Lung (tissue), 12 donors: ENCODE measurements around the gene MEIS2. TPM values are rescaled to one million over a fixed set of nuclear protein-coding genes. Genes with fewer than 3 reads are reported as not detected.

Experiments used
- ATAC-seq: fragments of 200-7000 bp; cut with Tn5 transposase; one replicate; pipeline ENCODE4 v1.9.1; 2020; ENCODE audit warnings: moderate number of reproducible peaks; ENCODE audit not compliant: insufficient read depth, low FRiP score
- DNase-seq, 3 donors: peaks; one replicate each; pipeline ENCODE4 v3.0.0-alpha.2; 2013 to 2017
- H3K27ac ChIP-seq, 2 donors: one replicate each; pipeline ENCODE4 v1.5.1; 2013; ENCODE audit warnings: mild to moderate bottlenecking in 2 of 2, moderate library complexity in 2 of 2, control low read depth in 1 of 2, inconsistent platforms in 1 of 2, low read depth in 1 of 2, low read length in 1 of 2
- H3K27me3 ChIP-seq, 3 donors: one replicate each; pipeline ENCODE4 v1.5.1; 2013; ENCODE audit warnings: low read length in 2 of 3; ENCODE audit not compliant: control insufficient read depth in 3 of 3, insufficient read depth in 3 of 3
- H3K36me3 ChIP-seq, 4 donors: one replicate each; pipeline ENCODE4 v1.5.1; 2013; ENCODE audit warnings: low read length in 4 of 4, mild to moderate bottlenecking in 1 of 4, moderate library complexity in 1 of 4; ENCODE audit not compliant: control insufficient read depth in 4 of 4, insufficient read depth in 4 of 4
- H3K4me1 ChIP-seq, 5 donors: one replicate each; pipeline ENCODE4 v1.5.1; 2013; ENCODE audit warnings: low read length in 5 of 5, mild to moderate bottlenecking in 2 of 5, moderate library complexity in 1 of 5; ENCODE audit not compliant: control insufficient read depth in 5 of 5, insufficient read depth in 5 of 5
- H3K4me3 ChIP-seq: one replicate; pipeline ENCODE4 v1.5.1; 2013; ENCODE audit warnings: mild to moderate bottlenecking, control low read depth, moderate library complexity
- H3K9ac ChIP-seq, 2 donors: one replicate each; pipeline ENCODE4 v1.5.1; 2013; ENCODE audit warnings: low read length in 2 of 2, control low read depth in 1 of 2; ENCODE audit not compliant: insufficient read depth in 1 of 2
- H3K9me3 ChIP-seq, 4 donors: one replicate each; pipeline ENCODE4 v1.5.1; 2013; ENCODE audit warnings: low read length in 3 of 4, mild to moderate bottlenecking in 1 of 4, moderate library complexity in 1 of 4; ENCODE audit not compliant: control insufficient read depth in 4 of 4, insufficient read depth in 3 of 4
- WGBS, 2 donors: extraction: QIAGEN DNeasy Blood & Tissue Kit; methylation state at CpG; one replicate each; pipeline ENCODE4 v1.1.7; 2013; 5-methylcytosine and 5-hydroxymethylcytosine counted together
- polyA plus RNA-seq, 2 donors: library from polyadenylated mRNA; stranded (reverse); fragments of 200-250 nt; gene quantifications; one replicate each; pipeline ENCODE4 v1.2.1, GENCODE V29; 2013
- total RNA-seq, 2 donors: library from RNA; depleted of rRNA in 1 of 2; stranded (reverse); fragments of >200 nt in 1 of 2; gene quantifications; one replicate each; pipeline ENCODE4 v1.2.1, GENCODE V29; 2014 to 2021
- TF ChIP-seq, protein P1 (sequence below): IDR thresholded peaks from 2 replicates; pipeline ENCODE4 v1.5.1; 2012; ENCODE audit warnings: mild to moderate bottlenecking; ENCODE audit errors: control extremely low read depth, extremely low read depth
- donor health status: control.
- donor health status: control.
- donor health status: Bipolar disorder and iron deficiency.
- donor health status: healthy.
- donor health status: DM: yes; HTN: yes; CAD: no.

MEIS2 gene
- total and polyA plus RNA-seq, 4 donors: 5.6 to 47.5 (median 13.7) TPM

DNA sequence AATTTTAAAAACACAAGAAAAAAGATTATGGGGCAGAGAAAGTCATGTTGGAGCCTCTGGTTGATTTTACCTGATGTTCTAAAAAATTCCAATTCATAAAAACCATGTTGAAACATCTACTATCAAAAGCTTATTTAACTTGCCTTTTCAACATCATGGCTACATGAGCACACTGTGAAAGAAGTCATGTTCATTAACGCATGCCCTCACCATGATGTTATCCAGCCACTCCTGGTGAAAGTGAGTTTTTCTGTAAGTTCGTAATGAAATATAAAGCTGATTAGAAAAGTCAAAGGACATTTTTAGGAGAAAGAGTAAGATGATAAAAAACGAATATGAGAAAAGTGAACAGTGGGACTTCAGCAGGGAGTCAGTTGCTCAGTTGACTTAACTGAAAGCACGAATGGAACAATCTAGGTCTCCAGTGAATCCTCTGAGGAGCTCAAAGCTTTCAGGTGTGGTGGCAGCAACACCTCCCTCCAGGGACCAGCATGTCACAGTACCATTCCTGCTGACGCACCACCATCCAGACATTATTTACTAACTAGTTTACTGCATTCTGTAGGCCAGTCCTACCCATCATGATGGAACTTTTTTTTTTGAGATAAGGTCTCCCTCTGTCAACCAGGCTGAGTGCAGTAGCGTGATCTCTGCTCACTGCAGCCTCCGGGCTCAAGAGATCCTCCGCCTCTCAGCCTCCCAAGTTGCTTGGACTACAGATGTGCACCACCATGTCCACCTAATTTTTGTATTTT is 95.2 kb downstream of the MEIS2 start:
- DNase-seq: no peak
- H3K27ac ChIP-seq: no peak overlapping the region
- no peaks in the 10 kb centered on the region for H3K9me3 ChIP-seq
- peaks cover 0 to 17% (median 0%) of the 10 kb centered on the region in 5 donors for H3K4me1 ChIP-seq
- TF ChIP-seq, protein P1, sequence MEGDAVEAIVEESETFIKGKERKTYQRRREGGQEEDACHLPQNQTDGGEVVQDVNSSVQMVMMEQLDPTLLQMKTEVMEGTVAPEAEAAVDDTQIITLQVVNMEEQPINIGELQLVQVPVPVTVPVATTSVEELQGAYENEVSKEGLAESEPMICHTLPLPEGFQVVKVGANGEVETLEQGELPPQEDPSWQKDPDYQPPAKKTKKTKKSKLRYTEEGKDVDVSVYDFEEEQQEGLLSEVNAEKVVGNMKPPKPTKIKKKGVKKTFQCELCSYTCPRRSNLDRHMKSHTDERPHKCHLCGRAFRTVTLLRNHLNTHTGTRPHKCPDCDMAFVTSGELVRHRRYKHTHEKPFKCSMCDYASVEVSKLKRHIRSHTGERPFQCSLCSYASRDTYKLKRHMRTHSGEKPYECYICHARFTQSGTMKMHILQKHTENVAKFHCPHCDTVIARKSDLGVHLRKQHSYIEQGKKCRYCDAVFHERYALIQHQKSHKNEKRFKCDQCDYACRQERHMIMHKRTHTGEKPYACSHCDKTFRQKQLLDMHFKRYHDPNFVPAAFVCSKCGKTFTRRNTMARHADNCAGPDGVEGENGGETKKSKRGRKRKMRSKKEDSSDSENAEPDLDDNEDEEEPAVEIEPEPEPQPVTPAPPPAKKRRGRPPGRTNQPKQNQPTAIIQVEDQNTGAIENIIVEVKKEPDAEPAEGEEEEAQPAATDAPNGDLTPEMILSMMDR: no peak
- H3K36me3 ChIP-seq: peaks cover 0 to 11% (median 5%) of the 10 kb centered on the region in 4 donors
- no peak for ATAC-seq
- WGBS, 2 donors: 80 to 83% methylated on average over 8 of the region's 8 CpGs
- no peak overlapping the region for H3K4me3 ChIP-seq
- no peak overlapping the region for H3K9ac ChIP-seq
- no peaks in the 10 kb centered on the region for H3K27me3 ChIP-seq

- Histone ChIP-seq H3K4me1 (peaks cover 0 to 19% (median 0%) of the 10 kb centered on the region in 5 donors), H3K4me3 (no peak overlapping the region), H3K27ac (no peak overlapping the region), H3K27me3 (no peaks in the 10 kb centered on the region), H3K9ac (no peak overlapping the region), H3K36me3 (peaks cover 0 to 11% (median 5%) of the 10 kb centered on the region in 4 donors), H3K9me3 (no peaks in the 10 kb centered on the region)
- ATAC-seq (no peak), DNase-seq (no peak)
- TF ChIP-seq, protein P1: no peak
- WGBS, 2 donors: 84 to 89% methylated on average over 4 of the region's 4 CpGs
These were observed 95.9 kb downstream of the MEIS2 start for GRCh38 chr15:37004373-37004869.

DNA sequence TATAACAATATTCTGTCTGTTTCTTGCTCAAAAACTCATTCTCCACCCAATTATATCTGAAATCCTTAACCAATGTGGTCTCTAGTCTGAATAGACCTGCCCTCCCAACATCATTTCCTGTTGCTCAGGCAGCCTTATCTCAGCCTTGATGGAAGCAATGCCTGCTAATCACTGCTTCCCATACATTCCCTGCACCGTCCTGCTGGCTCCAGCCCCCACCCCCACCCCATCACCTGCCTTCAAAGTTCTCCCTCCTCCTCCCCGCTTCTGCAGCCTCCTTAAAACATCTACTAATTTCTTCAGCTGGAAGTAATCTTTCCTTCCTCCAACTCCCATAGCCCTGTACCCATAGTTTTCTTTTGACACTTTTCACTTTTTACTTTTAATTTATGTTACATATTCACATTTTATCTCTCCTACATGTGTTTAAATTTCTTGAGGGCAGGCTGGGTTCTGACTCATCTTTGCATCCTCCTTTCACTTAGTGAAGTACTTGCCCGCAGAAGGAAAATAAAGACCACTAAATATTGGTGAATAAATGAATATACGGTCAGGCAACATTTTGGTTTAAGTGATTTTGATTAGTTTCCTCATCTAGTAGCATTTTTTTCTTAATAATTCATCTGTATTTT is 98.2 kb downstream of the MEIS2 start:
- H3K9me3 ChIP-seq: no peaks in the 10 kb centered on the region
- H3K27me3 ChIP-seq: no peaks in the 10 kb centered on the region
- WGBS, 2 donors: 88 to 89% methylated on average over 4 of the region's 4 CpGs
- peaks cover 0 to 17% (median 0%) of the 10 kb centered on the region in 5 donors for H3K4me1 ChIP-seq
- no peak overlapping the region for H3K27ac ChIP-seq
- no peak overlapping the region for H3K9ac ChIP-seq
- DNase-seq: no peak
- TF ChIP-seq, protein P1: no peak
- H3K4me3 ChIP-seq: no peak overlapping the region
- ATAC-seq: no peak
- peaks cover 0 to 11% (median 5%) of the 10 kb centered on the region in 4 donors for H3K36me3 ChIP-seq
